ENCODE data around the gene POM121C.
"Not testable (repeated sequence)": the region's sequence is repeated elsewhere in the genome, so short reads cannot be mapped to it uniquely, and the experiment has no call there.

POM121C gene

GRCh38 chr7:75485979-75486643 lies at the start of gene POM121C:
Gene POM121C (minus strand): TSS chr7:75486299. CDS start chr7:75441496, 44,803 bp downstream.
- peak; percentile 94 for DNase-seq

GRCh38 chr7:75534727-75535307 lies 48.7 kb upstream of the POM121C start:
- no peak for DNase-seq

- DNase-seq = no peak
Observed at GRCh38 chr7:75533926-75534325, 47.8 kb upstream of the POM121C start.

- DNase-seq = no peak
Observed at GRCh38 chr7:75532639-75533038, 46.5 kb upstream of the POM121C start.

GRCh38 chr7:75531359-75531821 lies 45.3 kb upstream of the POM121C start:
- no peak for DNase-seq

- peak; percentile 35 for DNase-seq
Observed at GRCh38 chr7:75527224-75527722, 41.2 kb upstream of the POM121C start.

- not testable (repeated sequence) for DNase-seq
Observed at GRCh38 chr7:75521727-75522126, 35.6 kb upstream of the POM121C start.

GRCh38 chr7:75518842-75519241 lies 32.7 kb upstream of the POM121C start:
- not testable (repeated sequence) for DNase-seq

GRCh38 chr7:75509033-75509432 lies 22.9 kb upstream of the POM121C start:
- DNase-seq = not testable (repeated sequence)

GRCh38 chr7:75492020-75492419 lies 5.9 kb upstream of the POM121C start, which contains the start of gene SPDYE5:
Gene SPDYE5 (plus strand): TSS chr7:75492320. CDS start chr7:75494048, 1,728 bp downstream.
- not testable (repeated sequence) for DNase-seq

GRCh38 chr7:75485355-75485978 lies 632 bp downstream of the POM121C start:
- DNase-seq = not testable (repeated sequence)

GRCh38 chr7:75480313-75480712 lies 5.8 kb downstream of the POM121C start:
- DNase-seq = not testable (repeated sequence)

GRCh38 chr7:75477457-75477856 lies 8.6 kb downstream of the POM121C start:
- not testable (repeated sequence) for DNase-seq

- DNase-seq = not testable (repeated sequence)
Observed at GRCh38 chr7:75470166-75470565, 15.9 kb downstream of the POM121C start.

- not testable (repeated sequence) for DNase-seq
Observed at GRCh38 chr7:75460541-75460940, 25.6 kb downstream of the POM121C start.

- DNase-seq = not testable (repeated sequence)
Observed at GRCh38 chr7:75458034-75458433, 28.1 kb downstream of the POM121C start.

GRCh38 chr7:75456403-75456802 lies 29.7 kb downstream of the POM121C start:
- DNase-seq = not testable (repeated sequence)

GRCh38 chr7:75452494-75452955 lies 33.6 kb downstream of the POM121C start:
- DNase-seq = not testable (repeated sequence)

- DNase-seq = not testable (repeated sequence)
Observed at GRCh38 chr7:75449946-75450345, 36.2 kb downstream of the POM121C start.

GRCh38 chr7:75442465-75443111 lies 43.5 kb downstream of the POM121C start:
- peak; percentile 53 for DNase-seq

- DNase-seq = not testable (repeated sequence)
Observed at GRCh38 chr7:75442101-75442464, 44.0 kb downstream of the POM121C start.

- DNase-seq = not testable (repeated sequence)
Observed at GRCh38 chr7:75439000-75439399, 47.1 kb downstream of the POM121C start.

GRCh38 chr7:75423481-75423880 lies 62.6 kb downstream of the POM121C start:
- not testable (repeated sequence) for DNase-seq
